Parathyroid adenoma (tissue), 2 donors: ENCODE measurements around the gene PDXDC1.
"Not testable (repeated sequence)": the region's sequence is repeated elsewhere in the genome, so short reads cannot be mapped to it uniquely, and the experiment has no call there.

Experiments used
- H2AFZ ChIP-seq: fragments of 300-600 bp; sonication (generic); one replicate; pipeline ENCODE4 v1.7.0; 2017; ENCODE audit warnings: antibody characterized with exemption, mild to moderate bottlenecking
- H3K27ac ChIP-seq: fragments of 300-600 bp; sonication (generic); one replicate; pipeline ENCODE4 v1.7.0; 2017
- H3K27me3 ChIP-seq: fragments of 300-600 bp; sonication (generic); one replicate; pipeline ENCODE4 v1.7.0; 2017; ENCODE audit warnings: low read length; ENCODE audit not compliant: control insufficient read depth, insufficient read depth
- H3K36me3 ChIP-seq: fragments of 300-600 bp; sonication (generic); one replicate; pipeline ENCODE4 v1.7.0; 2017; ENCODE audit warnings: low read length; ENCODE audit not compliant: control insufficient read depth, insufficient read depth
- H3K4me1 ChIP-seq: fragments of 300-600 bp; sonication (generic); one replicate; pipeline ENCODE4 v1.7.0; 2017; ENCODE audit warnings: control low read depth
- H3K4me2 ChIP-seq: fragments of 300-600 bp; sonication (generic); one replicate; pipeline ENCODE4 v1.7.0; 2017; ENCODE audit warnings: low read length
- H3K4me3 ChIP-seq: fragments of 300-600 bp; sonication (generic); one replicate; pipeline ENCODE4 v1.7.0; 2017; ENCODE audit warnings: low read depth, low read length
- H3K79me2 ChIP-seq: fragments of 300-600 bp; sonication (generic); one replicate; pipeline ENCODE4 v1.7.0; 2017; ENCODE audit warnings: control low read depth
- H3K9ac ChIP-seq: fragments of 300-600 bp; sonication (generic); one replicate; pipeline ENCODE4 v1.7.0; 2017; ENCODE audit warnings: mild to moderate bottlenecking
- H3K9me3 ChIP-seq: fragments of 300-600 bp; sonication (generic); one replicate; pipeline ENCODE4 v1.7.0; 2017; ENCODE audit warnings: low read length; ENCODE audit not compliant: control insufficient read depth
- CTCF ChIP-seq: fragments of 300-600 bp; sonication (generic); IDR thresholded peaks from one replicate; pipeline ENCODE4 v1.7.0; 2017; ENCODE audit warnings: antibody characterized with exemption, mild to moderate bottlenecking
- donor health status: primary hyperparathyroidism.

Gene PDXDC1

GRCh38 chr16:15073101-15073500 is 98.3 kb downstream of the PDXDC1 start:
- Histone ChIP-seq H3K4me2 (no peak overlapping the region), H3K27ac (no peak overlapping the region), H3K36me3 (no peaks in the 10 kb centered on the region), H3K27me3 (no peaks in the 10 kb centered on the region), H3K9ac (no peak overlapping the region), H3K9me3 (no peaks in the 10 kb centered on the region), H3K4me3 (no peak overlapping the region), H2AFZ (no peak overlapping the region), H3K4me1 (no peaks in the 10 kb centered on the region), H3K79me2 (no peaks in the 10 kb centered on the region)
- no peak for TF ChIP-seq CTCF

DNA sequence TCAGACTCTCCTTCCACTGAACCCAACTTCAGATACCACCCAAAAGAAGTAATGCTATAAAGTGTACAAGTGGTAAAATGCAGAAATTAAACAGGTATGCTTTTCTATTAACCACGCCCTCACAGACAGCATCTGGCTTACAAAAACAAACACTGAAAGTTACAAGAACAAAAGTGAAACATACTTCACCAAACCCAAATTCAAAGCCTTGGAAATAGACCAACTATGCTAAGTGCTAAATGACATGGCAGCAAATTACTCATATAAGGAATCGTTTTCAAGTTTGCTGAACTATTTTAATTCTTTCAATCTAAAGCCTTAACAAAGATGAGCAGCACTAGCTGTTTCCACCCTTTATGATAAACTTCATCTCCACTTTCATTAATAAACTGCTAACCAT is 101.3 kb downstream of the PDXDC1 start:
- not testable (repeated sequence) for H3K4me2 ChIP-seq, H3K9me3 ChIP-seq, H3K4me3 ChIP-seq, H3K9ac ChIP-seq, H3K36me3 ChIP-seq, H3K79me2 ChIP-seq, H3K27me3 ChIP-seq, H3K27ac ChIP-seq, H3K4me1 ChIP-seq, H2AFZ ChIP-seq

DNA sequence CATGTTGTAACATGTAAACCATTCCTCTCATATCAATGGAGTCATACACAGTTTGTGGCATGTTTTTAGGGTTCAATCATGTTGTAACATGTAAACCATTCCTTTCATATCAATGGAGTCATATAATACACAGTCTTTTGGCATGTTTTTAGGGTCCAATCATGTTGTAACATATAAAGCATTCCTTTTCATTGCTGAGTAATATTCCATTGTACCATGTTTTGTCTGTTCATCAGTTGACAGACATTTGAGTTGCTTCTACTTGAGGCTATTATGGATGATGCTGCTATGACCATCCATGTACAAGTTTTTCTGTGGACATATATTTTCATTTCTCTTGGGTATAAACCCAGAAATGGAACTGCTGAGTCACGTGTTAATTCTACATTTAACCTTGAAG is 106.1 kb downstream of the PDXDC1 start:
- H3K27ac ChIP-seq, H2AFZ ChIP-seq, H3K79me2 ChIP-seq, H3K4me2 ChIP-seq, H3K4me1 ChIP-seq, H3K36me3 ChIP-seq, H3K4me3 ChIP-seq, H3K9ac ChIP-seq, H3K9me3 ChIP-seq, H3K27me3 ChIP-seq: not testable (repeated sequence)

DNA sequence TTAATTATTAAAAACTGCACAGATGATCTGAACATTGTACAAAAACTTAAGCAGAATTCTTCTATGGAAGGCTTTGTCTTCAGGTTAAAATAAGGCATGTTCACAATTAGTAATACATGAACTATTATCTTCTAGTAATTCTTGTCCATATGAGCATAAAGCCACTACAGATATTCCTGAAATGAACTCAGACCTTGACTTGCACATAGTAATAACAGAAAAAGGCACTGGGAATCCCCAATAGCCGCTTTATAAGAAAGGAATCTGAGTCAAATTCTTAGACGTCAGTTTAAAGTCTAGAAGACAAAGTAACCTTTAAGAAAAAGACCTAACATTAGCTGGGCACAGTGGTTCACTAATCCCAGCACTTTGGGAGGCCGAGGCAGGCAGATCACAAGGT is 108.0 kb downstream of the PDXDC1 start:
- H3K27me3 ChIP-seq, H2AFZ ChIP-seq, H3K36me3 ChIP-seq, H3K9me3 ChIP-seq, H3K9ac ChIP-seq, H3K4me1 ChIP-seq, H3K4me2 ChIP-seq, H3K27ac ChIP-seq, H3K79me2 ChIP-seq, H3K4me3 ChIP-seq: not testable (repeated sequence)

- H3K27ac ChIP-seq, H3K4me1 ChIP-seq, H2AFZ ChIP-seq, H3K27me3 ChIP-seq, H3K9me3 ChIP-seq, H3K4me2 ChIP-seq, H3K9ac ChIP-seq, H3K36me3 ChIP-seq, H3K79me2 ChIP-seq, H3K4me3 ChIP-seq: not testable (repeated sequence)
These were observed 115.9 kb downstream of the PDXDC1 start for GRCh38 chr16:15090663-15091269.

GRCh38 chr16:15093571-15093954 is 118.7 kb downstream of the PDXDC1 start:
- not testable (repeated sequence) for H3K36me3 ChIP-seq, H3K9me3 ChIP-seq, H3K79me2 ChIP-seq, H3K27me3 ChIP-seq, H3K9ac ChIP-seq, H3K4me1 ChIP-seq
- Histone ChIP-seq H3K27ac (peak overlapping the region; percentile 85), H3K4me3 (peak overlapping the region; percentile 44), H2AFZ (peak overlapping the region; percentile 97), H3K4me2 (peak overlapping the region; percentile 53)

DNA sequence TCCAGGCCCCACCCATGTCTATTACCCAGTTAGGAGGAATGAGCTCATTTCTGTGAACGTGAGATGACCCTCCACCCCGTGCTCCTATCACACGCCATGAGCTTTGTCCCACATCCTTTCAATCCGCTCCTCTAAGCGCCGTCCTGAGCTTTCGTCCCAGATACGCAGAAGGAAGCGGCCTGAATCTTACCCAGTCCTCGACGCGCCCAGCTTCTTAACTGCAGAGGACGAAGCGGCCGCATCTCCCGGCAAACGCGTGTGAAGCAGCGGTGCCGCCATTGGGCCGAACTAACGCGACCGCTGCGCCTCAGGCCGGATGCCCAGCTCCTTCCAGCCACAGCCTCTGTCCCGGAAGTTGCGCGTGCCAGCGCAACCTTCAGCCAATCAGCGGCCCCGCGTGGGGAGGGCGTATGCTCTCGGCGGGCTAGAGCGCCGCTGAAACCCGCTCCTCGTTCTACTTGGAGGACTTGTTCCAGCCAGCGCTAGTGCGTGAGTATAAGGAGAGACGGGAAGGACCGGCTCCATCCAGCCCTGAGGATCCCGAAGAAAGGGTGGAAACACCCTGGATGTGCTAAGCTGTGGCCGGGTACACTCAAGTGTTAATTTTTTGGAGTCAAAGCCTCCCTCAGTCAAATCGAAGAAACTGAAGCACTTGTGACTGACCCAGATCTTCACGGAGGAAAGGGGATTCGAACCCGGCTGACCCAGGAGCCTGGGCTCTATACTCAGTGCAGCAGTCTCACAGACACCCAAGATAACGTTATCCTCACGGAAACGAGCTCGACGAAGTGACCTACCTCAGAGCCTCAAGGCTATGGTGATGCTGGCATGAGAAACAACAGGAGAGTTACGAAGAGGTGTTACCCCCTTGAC is 119.4 kb downstream of the PDXDC1 start, which contains the start of gene RRN3:
Gene RRN3 (minus strand): TSS at position 318 of the 873 bp plus-strand sequence. CDS start 39 bp downstream, at position 279.
- not testable (repeated sequence) for H3K27me3 ChIP-seq, H3K36me3 ChIP-seq, H3K9me3 ChIP-seq, H3K79me2 ChIP-seq, H3K9ac ChIP-seq, H3K4me1 ChIP-seq
- Histone ChIP-seq H3K27ac (peak within 1 kb of the TSS; percentile 85), H3K4me2 (peak within 1 kb of the TSS; percentile 53), H3K4me3 (peak within 1 kb of the TSS; percentile 44), H2AFZ (peak within 1 kb of the TSS; percentile 97)

DNA sequence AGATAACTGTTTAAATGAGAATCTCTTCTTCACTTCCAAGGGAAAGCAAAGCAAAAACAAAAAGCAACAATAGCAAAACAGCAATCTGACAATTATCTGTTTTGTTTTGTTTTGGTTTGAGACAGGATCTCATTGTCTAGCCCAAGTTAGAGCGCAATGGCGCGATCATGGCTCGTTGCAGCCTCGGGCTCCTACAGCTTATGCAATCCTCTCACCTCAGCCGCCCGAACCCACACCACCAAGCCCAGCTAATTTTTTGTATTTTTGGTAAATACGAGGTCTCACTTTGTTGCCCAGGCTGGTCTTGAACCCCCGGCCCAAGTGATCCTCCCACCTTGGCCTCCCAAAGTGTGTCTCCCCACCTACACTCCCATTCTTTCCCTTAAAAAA is 121.8 kb downstream of the PDXDC1 start:
- H3K79me2 ChIP-seq, H3K4me1 ChIP-seq, H2AFZ ChIP-seq, H3K4me3 ChIP-seq, H3K9me3 ChIP-seq, H3K4me2 ChIP-seq, H3K27ac ChIP-seq, H3K36me3 ChIP-seq, H3K27me3 ChIP-seq, H3K9ac ChIP-seq: not testable (repeated sequence)

DNA sequence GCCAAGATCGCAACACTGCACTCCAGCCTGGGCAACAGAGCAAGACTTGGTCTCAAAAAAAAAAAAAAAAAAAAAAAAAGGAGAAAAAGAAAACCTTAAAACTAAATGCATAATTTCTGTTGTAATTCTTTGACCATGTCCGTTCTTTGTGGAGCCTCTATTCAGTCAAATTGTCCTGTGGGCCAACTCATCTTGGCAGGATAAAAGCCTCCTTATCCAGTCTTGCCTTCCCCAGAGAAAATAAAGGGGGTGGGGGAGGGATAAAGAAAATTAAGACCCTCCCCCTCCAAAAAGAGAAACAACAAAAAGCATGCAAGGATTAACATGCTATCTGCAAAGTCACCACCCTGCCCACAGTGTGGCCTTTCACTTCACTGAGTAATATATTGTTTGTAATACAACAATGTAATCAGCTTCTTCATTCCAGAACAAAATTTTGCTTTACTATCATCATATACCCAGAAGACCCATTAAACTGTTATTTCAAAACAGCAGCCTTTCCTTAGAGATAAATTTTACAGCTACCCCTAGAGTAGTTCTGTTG is 124.6 kb downstream of the PDXDC1 start:
- not testable (repeated sequence) for H3K79me2 ChIP-seq, H3K27ac ChIP-seq, H3K9ac ChIP-seq, H3K4me3 ChIP-seq, H3K36me3 ChIP-seq, H3K4me1 ChIP-seq, H3K4me2 ChIP-seq, H2AFZ ChIP-seq, H3K9me3 ChIP-seq, H3K27me3 ChIP-seq

- not testable (repeated sequence) for H3K36me3 ChIP-seq, H3K4me3 ChIP-seq, H3K4me2 ChIP-seq, H3K9ac ChIP-seq, H3K79me2 ChIP-seq, H3K9me3 ChIP-seq, H3K27me3 ChIP-seq, H3K4me1 ChIP-seq, H3K27ac ChIP-seq, H2AFZ ChIP-seq
These were observed 125.7 kb downstream of the PDXDC1 start for GRCh38 chr16:15100372-15100987.
